ENCODE results near the gene RAB31.

RAB31 gene, protein sequence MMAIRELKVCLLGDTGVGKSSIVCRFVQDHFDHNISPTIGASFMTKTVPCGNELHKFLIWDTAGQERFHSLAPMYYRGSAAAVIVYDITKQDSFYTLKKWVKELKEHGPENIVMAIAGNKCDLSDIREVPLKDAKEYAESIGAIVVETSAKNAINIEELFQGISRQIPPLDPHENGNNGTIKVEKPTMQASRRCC

DNA sequence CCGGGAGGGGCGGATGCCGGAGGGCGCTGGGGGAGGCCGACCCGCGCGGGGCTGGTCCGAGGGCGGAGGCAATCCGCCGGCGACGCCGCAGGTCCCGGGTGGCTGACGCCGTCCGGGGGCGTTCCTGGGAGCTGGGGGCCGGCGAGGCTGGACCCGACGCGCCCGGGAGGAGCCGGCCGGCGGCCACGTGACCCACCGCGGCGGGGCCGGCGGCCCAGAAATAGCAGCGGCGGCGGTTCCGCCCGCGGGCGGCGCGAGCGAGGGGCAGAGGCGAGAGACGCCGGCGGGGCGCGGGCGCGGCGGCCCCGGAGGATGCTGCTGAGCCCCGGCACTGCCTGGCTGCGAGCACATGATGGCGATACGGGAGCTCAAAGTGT lies at the start of gene RAB31:
RAB31 (plus strand) TSS at position 245 of the 377 bp plus-strand sequence; CDS start at position 350, 105 bp downstream.
- DNase-seq (ENCODE audit: insufficient read length, low spot score) = no peak
- TF ChIP-seq, protein P1, sequence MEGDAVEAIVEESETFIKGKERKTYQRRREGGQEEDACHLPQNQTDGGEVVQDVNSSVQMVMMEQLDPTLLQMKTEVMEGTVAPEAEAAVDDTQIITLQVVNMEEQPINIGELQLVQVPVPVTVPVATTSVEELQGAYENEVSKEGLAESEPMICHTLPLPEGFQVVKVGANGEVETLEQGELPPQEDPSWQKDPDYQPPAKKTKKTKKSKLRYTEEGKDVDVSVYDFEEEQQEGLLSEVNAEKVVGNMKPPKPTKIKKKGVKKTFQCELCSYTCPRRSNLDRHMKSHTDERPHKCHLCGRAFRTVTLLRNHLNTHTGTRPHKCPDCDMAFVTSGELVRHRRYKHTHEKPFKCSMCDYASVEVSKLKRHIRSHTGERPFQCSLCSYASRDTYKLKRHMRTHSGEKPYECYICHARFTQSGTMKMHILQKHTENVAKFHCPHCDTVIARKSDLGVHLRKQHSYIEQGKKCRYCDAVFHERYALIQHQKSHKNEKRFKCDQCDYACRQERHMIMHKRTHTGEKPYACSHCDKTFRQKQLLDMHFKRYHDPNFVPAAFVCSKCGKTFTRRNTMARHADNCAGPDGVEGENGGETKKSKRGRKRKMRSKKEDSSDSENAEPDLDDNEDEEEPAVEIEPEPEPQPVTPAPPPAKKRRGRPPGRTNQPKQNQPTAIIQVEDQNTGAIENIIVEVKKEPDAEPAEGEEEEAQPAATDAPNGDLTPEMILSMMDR (IDR thresholded peaks at IDR 0.05; ENCODE audit: insufficient read depth, missing control alignments) = no peak
- FAIRE-seq = no peak

DNA sequence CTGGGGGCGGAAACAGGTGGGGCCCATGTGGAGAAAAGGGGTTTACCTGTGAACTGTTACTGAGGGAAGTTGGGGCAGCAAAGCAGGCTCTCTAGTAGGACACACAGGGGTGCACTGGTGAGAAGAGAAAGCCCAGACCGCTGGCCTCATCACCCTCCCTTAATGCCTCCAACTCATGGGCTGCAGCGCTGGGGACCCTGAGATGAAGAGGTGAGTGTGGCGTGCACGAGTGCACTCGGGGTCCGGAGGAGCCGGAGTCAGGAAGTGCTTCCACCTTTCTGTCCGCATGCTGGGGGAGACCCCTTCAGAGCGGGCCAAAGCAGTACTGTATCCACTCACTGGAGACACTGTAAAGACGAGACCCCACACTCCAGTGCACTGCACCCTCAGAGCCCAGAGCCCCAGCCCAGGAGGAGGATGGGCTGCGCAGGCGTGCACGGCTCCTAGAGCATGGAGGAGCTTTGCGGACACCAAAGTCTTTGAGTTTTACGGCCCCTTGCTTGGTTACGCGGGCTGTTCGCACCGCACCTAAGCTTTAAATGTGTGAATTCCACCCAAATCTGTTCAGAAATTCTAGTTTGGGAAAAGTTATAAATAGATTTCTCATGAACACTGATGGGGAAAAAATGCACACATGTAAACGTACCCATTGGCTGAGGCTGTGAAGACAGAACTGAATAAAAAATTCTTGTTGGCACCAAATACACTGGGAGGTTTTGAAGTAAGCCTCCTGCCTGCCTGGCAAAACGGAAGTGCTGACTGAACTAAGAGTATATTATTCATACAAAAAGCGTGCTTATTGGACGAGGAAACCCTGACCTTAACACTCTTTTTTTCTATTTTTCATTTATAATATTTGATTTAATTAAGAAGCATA lies 48.4 kb upstream of the RAB31 start:
- FAIRE-seq (no peak), DNase-seq (ENCODE audit: insufficient read length, low spot score) (no peak)
- TF ChIP-seq, protein P1 (IDR thresholded peaks at IDR 0.05; ENCODE audit: insufficient read depth, missing control alignments) = no peak

DNA sequence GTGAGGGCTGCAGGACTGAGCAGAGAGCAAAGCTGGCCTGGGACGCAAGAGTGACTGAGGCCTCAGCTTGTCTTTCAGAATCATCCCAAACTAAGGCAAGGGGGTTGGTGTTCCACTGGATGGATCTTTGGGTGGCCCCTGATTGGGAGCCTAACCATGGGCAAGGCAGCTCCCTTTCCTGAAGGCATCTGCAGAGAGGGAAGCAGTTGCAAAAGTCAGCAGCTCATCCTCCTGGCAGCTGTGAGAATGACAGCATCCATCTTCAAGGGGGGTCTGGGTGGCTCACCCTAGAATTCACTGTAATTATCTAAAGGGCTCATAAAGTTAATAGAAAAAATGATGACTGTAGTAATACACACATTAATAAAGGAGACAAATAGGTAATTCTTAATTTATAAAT lies 46.5 kb upstream of the RAB31 start:
- TF ChIP-seq, protein P1 (IDR thresholded peaks at IDR 0.05; ENCODE audit: insufficient read depth, missing control alignments) = no peak
- no peak for FAIRE-seq
- DNase-seq (ENCODE audit: insufficient read length, low spot score) = no peak

DNA sequence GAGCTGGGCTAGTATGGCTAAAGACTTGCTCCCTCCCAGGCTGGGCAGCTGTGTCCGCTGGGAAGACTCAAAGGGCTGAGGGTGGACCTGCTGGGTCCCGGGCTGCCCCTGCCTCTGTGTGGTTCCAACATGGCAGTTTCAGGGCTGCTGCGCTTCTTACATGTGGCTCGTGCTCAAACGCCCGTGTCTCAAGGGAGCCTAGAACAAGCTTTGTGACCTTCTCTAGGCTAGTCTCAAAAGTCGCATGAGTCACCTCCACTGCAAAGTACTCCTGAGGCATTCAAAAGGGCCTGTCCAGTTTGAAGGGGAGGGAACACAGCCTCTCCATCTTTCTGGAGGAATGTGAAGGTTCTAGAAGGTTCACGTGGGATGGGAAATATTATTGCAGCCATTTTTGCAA lies 44.7 kb upstream of the RAB31 start:
- TF ChIP-seq, protein P1 (IDR thresholded peaks at IDR 0.05; ENCODE audit: insufficient read depth, missing control alignments) = no peak
- DNase-seq (ENCODE audit: insufficient read length, low spot score) (no peak), FAIRE-seq (no peak)

DNA sequence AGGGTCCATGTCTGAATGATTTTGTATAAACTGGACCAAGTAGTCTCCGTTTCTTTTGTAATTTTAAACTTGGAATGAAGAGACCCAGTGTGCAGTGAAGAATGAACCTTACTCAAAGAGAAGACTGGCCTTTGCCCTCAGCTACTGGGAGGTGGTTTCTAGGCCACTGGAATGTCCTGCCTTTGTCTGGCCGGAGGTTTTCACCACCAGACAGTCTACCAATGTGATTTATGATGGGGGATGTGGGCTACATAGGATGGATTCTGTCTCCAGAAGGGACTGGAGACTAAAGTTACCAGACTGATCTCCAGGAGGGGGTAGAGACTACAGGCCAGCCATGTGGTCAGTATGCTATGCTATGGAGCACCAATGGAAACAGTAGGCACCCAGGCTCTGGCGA lies 42.8 kb upstream of the RAB31 start:
- TF ChIP-seq, protein P1 (IDR thresholded peaks at IDR 0.05; ENCODE audit: insufficient read depth, missing control alignments) = no peak
- FAIRE-seq (no peak), DNase-seq (ENCODE audit: insufficient read length, low spot score) (no peak)

GRCh38 chr18:9666548-9666947 lies 41.6 kb upstream of the RAB31 start:
- DNase-seq (ENCODE audit: insufficient read length, low spot score) = no peak
- TF ChIP-seq, protein P1 (IDR thresholded peaks at IDR 0.05; ENCODE audit: insufficient read depth, missing control alignments) = no peak
- FAIRE-seq = no peak

GRCh38 chr18:9669016-9669415 lies 39.1 kb upstream of the RAB31 start:
- TF ChIP-seq, protein P1 (IDR thresholded peaks at IDR 0.05; ENCODE audit: insufficient read depth, missing control alignments) = no peak
- DNase-seq (ENCODE audit: insufficient read length, low spot score) (no peak), FAIRE-seq (no peak)
